HepG2 (cell line): Measurements from ENCODE around the gene TEKTIP1. TPM values are rescaled to one million over a fixed set of nuclear protein-coding genes. Genes with fewer than 3 reads are reported as not detected.

Experiments
- ATAC-seq: fragments of 200-7000 bp; cut with Tn5 transposase; 3 replicates; pipeline ENCODE4 v1.9.1; 2020; ENCODE audit warnings: mild to moderate bottlenecking, moderate library complexity
- BruUV-seq: library from RNA; stranded (reverse); fragments of 400-500 nt; replicated peaks from 2 replicates; lab custom pipeline; 2021; lab: Mats Ljungman, UMichigan
- CTCF ChIA-PET: fragments of 300-600 bp; formaldehyde crosslinking; extraction: SDS; loops from one replicate; lab custom pipeline; 2021; ENCODE audit warnings: low total read pairs, inconsistent platforms, low intra/inter-chr PET ratio; lab: Yijun Ruan, JAX
- POLR2A ChIA-PET: fragments of 350-600 bp; sonication (Branson Sonifier 250); formaldehyde crosslinking; loops from one replicate; lab custom pipeline; 2020; ENCODE audit warnings: antibody characterized with exemption, inconsistent platforms; lab: Yijun Ruan, JAX
- DNase-seq: peaks from one replicate; pipeline ENCODE4 v3.0.0-alpha.2; 2015; ENCODE audit warnings: low spot score
- FAIRE-seq: peaks from 3 replicates; lab custom pipeline; 2011; peaks lifted over from hg19 to GRCh38; lab: Jason Lieb, UNC
- H2AFZ ChIP-seq: one replicate; pipeline ENCODE4 v1.6.1; 2011; ENCODE audit warnings: low read length, inconsistent platforms
- H3K27ac ChIP-seq: fragments of 300-600 bp; 3 replicates; pipeline ENCODE4 v1.8.0; 2011; ENCODE audit warnings: mixed run types, mild to moderate bottlenecking, mixed read lengths, low read length, inconsistent platforms; ENCODE audit not compliant: insufficient read depth; ENCODE audit errors: extremely low read length
- H3K27me3 ChIP-seq, 2 experiments: fragments of 200-600 bp in 1 of 2; 2 replicates in 1 of 2; 3 replicates in 1 of 2; pipeline versions ENCODE4 v1.6.0 to v1.8.0; 2011; ENCODE audit warnings: low read length in 2 of 2, mild to moderate bottlenecking in 2 of 2, moderate library complexity in 2 of 2, inconsistent platforms in 1 of 2; ENCODE audit not compliant: insufficient read depth in 2 of 2, control insufficient read depth in 1 of 2
- H3K36me3 ChIP-seq, 2 experiments: fragments of 200-600 bp in 1 of 2; replicated peaks in 1 of 2; 2 replicates in 1 of 2; 3 replicates in 1 of 2; pipeline versions ENCODE4 v1.5.1 to v1.8.0; 2011; ENCODE audit warnings: low read length in 2 of 2, inconsistent platforms in 1 of 2; ENCODE audit not compliant: insufficient read depth in 2 of 2, control insufficient read depth in 1 of 2
- H3K4me1 ChIP-seq: 2 replicates; pipeline ENCODE4 v1.5.1; 2012; ENCODE audit warnings: low read length, inconsistent platforms; ENCODE audit not compliant: insufficient read depth
- H3K4me2 ChIP-seq: 2 replicates; pipeline ENCODE4 v1.6.0; 2011; ENCODE audit warnings: low read depth, low read length, inconsistent platforms
- H3K4me3 ChIP-seq, 3 experiments: fragments of 200-600 bp in 1 of 3; sonication (generic), shearing (Covaris generic) in 1 of 3; replicated peaks in 1 of 3; 2 replicates each; pipeline ENCODE4 v1.5.1; 2011 to 2016; ENCODE audit warnings: low read length in 3 of 3, inconsistent platforms in 2 of 3, low read depth in 2 of 3, mild to moderate bottlenecking in 2 of 3, control low read depth in 1 of 3, mixed read lengths in 1 of 3; ENCODE audit not compliant: insufficient read depth in 1 of 3
- H3K79me2 ChIP-seq: one replicate; pipeline ENCODE4 v1.6.1; 2011; ENCODE audit warnings: low read length, inconsistent platforms; ENCODE audit not compliant: insufficient read depth
- H3K9ac ChIP-seq: 2 replicates; pipeline ENCODE4 v1.6.0; 2011; ENCODE audit warnings: mild to moderate bottlenecking, low read depth, low read length, inconsistent platforms; ENCODE audit not compliant: insufficient read depth
- H3K9me3 ChIP-seq: 2 replicates; pipeline ENCODE4 v1.5.1; 2012; ENCODE audit warnings: mild to moderate bottlenecking, low read length
- H4K20me1 ChIP-seq: 2 replicates; pipeline ENCODE4 v1.6.0; 2011; ENCODE audit warnings: inconsistent platforms, mild to moderate bottlenecking, low read length, moderate library complexity; ENCODE audit not compliant: insufficient read depth
- ERF ChIP-seq: IDR thresholded peaks from 2 replicates; pipeline ENCODE4 v1.6.1; 2018; ENCODE audit warnings: missing biosample characterization, missing genetic modification reagents
- KLF12 ChIP-seq: sonication (generic); formaldehyde crosslinking; IDR thresholded peaks from 2 replicates; pipeline ENCODE4 v1.4.0; 2020; ENCODE audit warnings: missing genetic modification reagents, borderline replicate concordance
- KMT2B ChIP-seq: IDR thresholded peaks from 2 replicates; pipeline ENCODE4 v1.6.1; 2016; ENCODE audit warnings: missing genetic modification reagents, missing compliant biosample characterization
- MATR3 ChIP-seq: sonication (generic); formaldehyde crosslinking; IDR thresholded peaks from 2 replicates; pipeline ENCODE4 v1.4.0; 2020; ENCODE audit warnings: missing genetic modification reagents
- MEF2D ChIP-seq: sonication (generic); formaldehyde crosslinking; IDR thresholded peaks from 2 replicates; pipeline ENCODE4 v1.5.1; 2020; ENCODE audit warnings: mild to moderate bottlenecking, missing genetic modification reagents
- NPAS2 ChIP-seq: sonication (generic); formaldehyde crosslinking; IDR thresholded peaks from 2 replicates; pipeline ENCODE4 v1.8.0; 2022; ENCODE audit warnings: mild to moderate bottlenecking, missing genetic modification reagents, borderline replicate concordance
- REXO4 ChIP-seq: sonication (generic); formaldehyde crosslinking; IDR thresholded peaks from 2 replicates; pipeline ENCODE4 v1.8.0; 2022; ENCODE audit warnings: missing genetic modification reagents, mild to moderate bottlenecking, borderline replicate concordance
- ZNF263 ChIP-seq: sonication (generic); formaldehyde crosslinking; IDR thresholded peaks from 2 replicates; pipeline ENCODE4 v1.4.0; 2020; ENCODE audit warnings: missing genetic modification reagents
- ZNF326 ChIP-seq: sonication (generic); formaldehyde crosslinking; IDR thresholded peaks from 2 replicates; pipeline ENCODE4 v1.4.0; 2020; ENCODE audit warnings: missing genetic modification reagents, borderline replicate concordance
- ZNF33B ChIP-seq: sonication (generic); formaldehyde crosslinking; IDR thresholded peaks from 2 replicates; pipeline ENCODE4 v1.5.1; 2020; ENCODE audit warnings: mild to moderate bottlenecking, missing genetic modification reagents
- ZNF589 ChIP-seq: sonication (generic); formaldehyde crosslinking; conservative IDR thresholded peaks from 2 replicates; pipeline ENCODE4 v1.8.0; 2022; ENCODE audit warnings: mild to moderate bottlenecking, moderate library complexity, missing genetic modification reagents
- ZNF724P ChIP-seq: sonication (generic); formaldehyde crosslinking; IDR thresholded peaks from 2 replicates; pipeline ENCODE4 v1.8.0; 2022; ENCODE audit warnings: missing genetic modification reagents, borderline replicate concordance
- WGBS: methylation state at CpG from one replicate; pipeline ENCODE4 v1.1.6; 2017; ENCODE audit warnings: low lambda C conversion rate; 5-methylcytosine and 5-hydroxymethylcytosine counted together
- in situ Hi-C: cut with HindIII; loops from 2 replicates; pipeline ENCODE4 v1.10.0; 2017; ENCODE audit warnings: low pct_unique_long_range_greater_than_20kb; ENCODE audit not compliant: extremely low pct_ligation_motif_present
- intact Hi-C: fragments of 100-400 bp; cut with micrococcal nuclease; formaldehyde crosslinking; loops from one replicate; pipeline ENCODE4 v1.10.0; 2022; ENCODE audit not compliant: unreplicated experiment
- polyA plus RNA-seq, 8 experiments: library from polyadenylated mRNA; depleted of rRNA in 3 of 8; stranded (reverse) in 7 of 8; unstranded in 1 of 8; fragments of >200 nt; fragmentation: Illumina TruSeq in 4 of 8; extraction: Trizol in 4 of 8; gene quantifications; 2 replicates each; pipeline versions ENCODE4 v1.2.1 to v1.2.3, GENCODE V29; 2011 to 2016; ENCODE audit warnings: low read depth in 4 of 8, missing spikeins in 1 of 8, mixed read lengths in 1 of 8; ENCODE audit not compliant: insufficient read depth in 1 of 8
- total RNA-seq, 5 experiments: library from RNA; depleted of rRNA; stranded (reverse); fragments of >200 nt; fragmentation: Illumina TruSeq; extraction: Trizol; gene quantifications; 2 replicates each; pipeline ENCODE4 v1.2.3, GENCODE V29; 2016; ENCODE audit warnings: low read depth in 1 of 5
- TF ChIP-seq, protein P1 (sequence below): sonication (generic); formaldehyde crosslinking; IDR thresholded peaks from 2 replicates; pipeline ENCODE4 v1.5.0; 2020; ENCODE audit warnings: mild to moderate bottlenecking, missing genetic modification reagents, borderline replicate concordance
- TF ChIP-seq, protein P2 (sequence below): IDR thresholded peaks from 2 replicates; pipeline ENCODE4 v1.6.1; 2016; ENCODE audit warnings: missing genetic modification reagents, missing compliant biosample characterization
- TF ChIP-seq, protein P3 (sequence below): sonication (generic); formaldehyde crosslinking; IDR thresholded peaks from 2 replicates; pipeline ENCODE4 v1.4.0; 2020; ENCODE audit warnings: missing genetic modification reagents
- TF ChIP-seq, protein P4 (sequence below): sonication (generic); formaldehyde crosslinking; IDR thresholded peaks from 2 replicates; pipeline ENCODE4 v1.5.0; 2020; ENCODE audit warnings: missing genetic modification reagents

The TEKTIP1 gene
- total and polyA plus RNA-seq, 2 of the 13 experiments (the other 11 are each of a cell fraction or from before 2014, with no cell fraction given): not detected

DNA sequence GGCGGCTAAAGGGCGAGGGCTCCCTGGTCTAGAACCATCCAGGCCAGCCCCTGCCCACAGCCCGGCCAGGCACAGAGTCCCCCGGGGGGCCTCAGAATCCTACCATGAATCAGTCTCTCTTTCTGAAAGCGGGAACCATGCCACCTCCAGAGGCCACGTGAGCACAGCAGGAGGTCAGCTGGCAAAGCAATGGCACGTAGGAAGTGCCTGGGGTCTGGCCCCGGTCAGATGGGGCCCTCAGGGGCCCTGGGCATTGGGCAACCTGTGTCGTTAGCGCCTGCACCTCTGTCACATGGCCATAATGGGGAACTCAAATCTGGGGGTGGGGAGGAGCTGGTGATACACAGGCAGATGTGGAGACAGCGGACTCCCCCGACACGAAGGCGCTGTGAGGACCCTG is 9.6 kb downstream of the TEKTIP1 start (continued):
- TF ChIP-seq, protein P1, sequence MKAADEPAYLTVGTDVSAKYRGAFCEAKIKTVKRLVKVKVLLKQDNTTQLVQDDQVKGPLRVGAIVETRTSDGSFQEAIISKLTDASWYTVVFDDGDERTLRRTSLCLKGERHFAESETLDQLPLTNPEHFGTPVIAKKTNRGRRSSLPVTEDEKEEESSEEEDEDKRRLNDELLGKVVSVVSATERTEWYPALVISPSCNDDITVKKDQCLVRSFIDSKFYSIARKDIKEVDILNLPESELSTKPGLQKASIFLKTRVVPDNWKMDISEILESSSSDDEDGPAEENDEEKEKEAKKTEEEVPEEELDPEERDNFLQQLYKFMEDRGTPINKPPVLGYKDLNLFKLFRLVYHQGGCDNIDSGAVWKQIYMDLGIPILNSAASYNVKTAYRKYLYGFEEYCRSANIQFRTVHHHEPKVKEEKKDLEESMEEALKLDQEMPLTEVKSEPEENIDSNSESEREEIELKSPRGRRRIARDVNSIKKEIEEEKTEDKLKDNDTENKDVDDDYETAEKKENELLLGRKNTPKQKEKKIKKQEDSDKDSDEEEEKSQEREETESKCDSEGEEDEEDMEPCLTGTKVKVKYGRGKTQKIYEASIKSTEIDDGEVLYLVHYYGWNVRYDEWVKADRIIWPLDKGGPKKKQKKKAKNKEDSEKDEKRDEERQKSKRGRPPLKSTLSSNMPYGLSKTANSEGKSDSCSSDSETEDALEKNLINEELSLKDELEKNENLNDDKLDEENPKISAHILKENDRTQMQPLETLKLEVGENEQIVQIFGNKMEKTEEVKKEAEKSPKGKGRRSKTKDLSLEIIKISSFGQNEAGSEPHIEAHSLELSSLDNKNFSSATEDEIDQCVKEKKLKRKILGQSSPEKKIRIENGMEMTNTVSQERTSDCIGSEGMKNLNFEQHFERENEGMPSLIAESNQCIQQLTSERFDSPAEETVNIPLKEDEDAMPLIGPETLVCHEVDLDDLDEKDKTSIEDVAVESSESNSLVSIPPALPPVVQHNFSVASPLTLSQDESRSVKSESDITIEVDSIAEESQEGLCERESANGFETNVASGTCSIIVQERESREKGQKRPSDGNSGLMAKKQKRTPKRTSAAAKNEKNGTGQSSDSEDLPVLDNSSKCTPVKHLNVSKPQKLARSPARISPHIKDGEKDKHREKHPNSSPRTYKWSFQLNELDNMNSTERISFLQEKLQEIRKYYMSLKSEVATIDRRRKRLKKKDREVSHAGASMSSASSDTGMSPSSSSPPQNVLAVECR (CRISPR knock-in tag): no peak
- TF ChIP-seq MEF2D (CRISPR knock-in tag) (no peak), ZNF724P (CRISPR knock-in tag) (no peak), REXO4 (no peak), KLF12 (no peak), ERF (CRISPR knock-in tag) (no peak)
- TF ChIP-seq, protein P2, sequence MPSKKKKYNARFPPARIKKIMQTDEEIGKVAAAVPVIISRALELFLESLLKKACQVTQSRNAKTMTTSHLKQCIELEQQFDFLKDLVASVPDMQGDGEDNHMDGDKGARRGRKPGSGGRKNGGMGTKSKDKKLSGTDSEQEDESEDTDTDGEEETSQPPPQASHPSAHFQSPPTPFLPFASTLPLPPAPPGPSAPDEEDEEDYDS (CRISPR knock-in tag): no peak

DNA sequence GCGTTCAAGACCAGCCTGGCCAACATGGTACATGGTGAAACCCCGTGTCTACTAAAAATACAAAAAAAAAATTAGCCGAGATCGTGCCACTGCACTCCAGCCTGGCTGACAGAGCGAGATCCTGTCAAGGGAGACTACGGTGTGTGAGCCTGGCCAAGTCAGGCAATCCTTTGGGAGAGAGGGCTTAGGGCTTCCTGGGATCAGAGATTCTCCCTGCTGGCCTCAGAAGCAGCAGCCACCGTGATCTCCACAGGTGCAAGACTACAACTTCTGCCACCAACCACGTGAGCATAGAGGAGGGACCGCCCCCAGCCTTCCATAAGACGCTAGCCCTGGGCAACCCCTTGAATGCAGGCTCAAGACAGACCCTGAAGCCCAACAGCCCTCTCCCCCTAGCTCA is 10.8 kb downstream of the TEKTIP1 start:
- POLR2A ChIA-PET: no interaction called here
- intact Hi-C loops (no loop called here), in situ Hi-C loops (no loop called here)
- no peak overlapping the region for H3K4me2 ChIP-seq
- no peak overlapping the region for H3K9ac ChIP-seq
- no peaks in the 10 kb centered on the region for H3K27me3 ChIP-seq
- no peak overlapping the region for H3K27ac ChIP-seq
- H3K36me3 ChIP-seq: peaks cover 0 to 10% of the 10 kb centered on the region in 2 experiments; a peak in 3 of 5 replicates
- H3K4me1 ChIP-seq: peaks cover 25% of the 10 kb centered on the region
- H4K20me1 ChIP-seq: no peaks in the 10 kb centered on the region
- H3K4me3 ChIP-seq: no peak overlapping the region
- no TSS peak for BruUV-seq
- H3K79me2 ChIP-seq: no peaks in the 10 kb centered on the region
- CTCF ChIA-PET: no interaction called here
- WGBS: 98% methylated on average over 7 of the region's 10 CpGs
- no peak overlapping the region for H2AFZ ChIP-seq
- FAIRE-seq (no peak), DNase-seq (no peak), ATAC-seq (no peak)
- H3K9me3 ChIP-seq: no peaks in the 10 kb centered on the region
- TF ChIP-seq KMT2B: no peak
- no peak for TF ChIP-seq NPAS2 (CRISPR knock-in tag)
- TF ChIP-seq ZNF326: no peak
- TF ChIP-seq ZNF589 (CRISPR knock-in tag): no peak
- TF ChIP-seq ZNF263 (CRISPR knock-in tag): no peak
- TF ChIP-seq, protein P3, sequence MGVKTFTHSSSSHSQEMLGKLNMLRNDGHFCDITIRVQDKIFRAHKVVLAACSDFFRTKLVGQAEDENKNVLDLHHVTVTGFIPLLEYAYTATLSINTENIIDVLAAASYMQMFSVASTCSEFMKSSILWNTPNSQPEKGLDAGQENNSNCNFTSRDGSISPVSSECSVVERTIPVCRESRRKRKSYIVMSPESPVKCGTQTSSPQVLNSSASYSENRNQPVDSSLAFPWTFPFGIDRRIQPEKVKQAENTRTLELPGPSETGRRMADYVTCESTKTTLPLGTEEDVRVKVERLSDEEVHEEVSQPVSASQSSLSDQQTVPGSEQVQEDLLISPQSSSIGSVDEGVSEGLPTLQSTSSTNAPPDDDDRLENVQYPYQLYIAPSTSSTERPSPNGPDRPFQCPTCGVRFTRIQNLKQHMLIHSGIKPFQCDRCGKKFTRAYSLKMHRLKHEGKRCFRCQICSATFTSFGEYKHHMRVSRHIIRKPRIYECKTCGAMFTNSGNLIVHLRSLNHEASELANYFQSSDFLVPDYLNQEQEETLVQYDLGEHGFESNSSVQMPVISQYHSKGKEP: no peak
- no peak for TF ChIP-seq MATR3
- TF ChIP-seq, protein P4, sequence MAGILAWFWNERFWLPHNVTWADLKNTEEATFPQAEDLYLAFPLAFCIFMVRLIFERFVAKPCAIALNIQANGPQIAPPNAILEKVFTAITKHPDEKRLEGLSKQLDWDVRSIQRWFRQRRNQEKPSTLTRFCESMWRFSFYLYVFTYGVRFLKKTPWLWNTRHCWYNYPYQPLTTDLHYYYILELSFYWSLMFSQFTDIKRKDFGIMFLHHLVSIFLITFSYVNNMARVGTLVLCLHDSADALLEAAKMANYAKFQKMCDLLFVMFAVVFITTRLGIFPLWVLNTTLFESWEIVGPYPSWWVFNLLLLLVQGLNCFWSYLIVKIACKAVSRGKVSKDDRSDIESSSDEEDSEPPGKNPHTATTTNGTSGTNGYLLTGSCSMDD (CRISPR knock-in tag): no peak
- TF ChIP-seq ZNF33B: no peak
